Glutamatergic neuron (in vitro differentiated cells): ENCODE results near the gene STKLD1. TPM values are rescaled to one million over a fixed set of nuclear protein-coding genes. Genes with fewer than 3 reads are reported as not detected.
A peak's percentile ranks its signal among the peaks of the same experiment; 100 is the strongest.
"Not testable (repeated sequence)": the region's sequence is repeated elsewhere in the genome, so short reads cannot be mapped to it uniquely, and the experiment has no call there.

Experiments
- DNase-seq: peaks from one replicate; pipeline ENCODE4 v3.0.0; 2022
- H3K27ac Mint-ChIP-seq: one replicate; pipeline ENCODE4 v1.8.0; 2020; ENCODE audit warnings: mild to moderate bottlenecking, mixed read lengths, inconsistent platforms; ENCODE audit not compliant: unreplicated experiment
- H3K27me3 Mint-ChIP-seq: one replicate; pipeline ENCODE4 v1.8.0; 2020; ENCODE audit warnings: mild to moderate bottlenecking, moderate library complexity, mixed read lengths, inconsistent platforms; ENCODE audit not compliant: unreplicated experiment
- H3K36me3 Mint-ChIP-seq: one replicate; pipeline ENCODE4 v1.8.0; 2020; ENCODE audit warnings: mild to moderate bottlenecking, mixed read lengths, inconsistent platforms; ENCODE audit not compliant: unreplicated experiment
- H3K4me1 Mint-ChIP-seq: one replicate; pipeline ENCODE4 v1.8.0; 2020; ENCODE audit warnings: mild to moderate bottlenecking, low read depth, mixed read lengths, inconsistent platforms; ENCODE audit not compliant: unreplicated experiment
- H3K4me3 Mint-ChIP-seq: one replicate; pipeline ENCODE4 v1.8.0; 2020; ENCODE audit warnings: mild to moderate bottlenecking, mixed read lengths, inconsistent platforms; ENCODE audit not compliant: unreplicated experiment
- H3K9me3 Mint-ChIP-seq: one replicate; pipeline ENCODE4 v1.8.0; 2020; ENCODE audit warnings: mild to moderate bottlenecking, moderate library complexity, mixed read lengths, inconsistent platforms; ENCODE audit not compliant: unreplicated experiment
- CTCF ChIP-seq: fragments of 200-600 bp; sonication (generic); IDR thresholded peaks from one replicate; pipeline ENCODE4 v1.5.0; 2021; ENCODE audit not compliant: partially characterized antibody, unreplicated experiment
- long read RNA-seq: library from polyadenylated mRNA; unstranded; transcript quantifications from one replicate; pipeline ENCODE4 v2.0.0, GENCODE V29; 2020; ENCODE audit not compliant: unreplicated experiment
- total RNA-seq: library from RNA; stranded (reverse); fragmentation: NEBNext Ultra II Directional; extraction: Animal tissue kit (Norgen Biotek cat#: 25700); gene quantifications from one replicate; pipeline ENCODE4 v1.2.1, GENCODE V29; 2021; ENCODE audit not compliant: unreplicated experiment

The STKLD1 gene
- total RNA-seq, result 2.6 TPM
- long read RNA-seq, partial matches to known transcripts, result 1 of 1 reads
- long read RNA-seq, other reads (novel, unspliced or antisense), result 0 of 1 reads

GRCh38 chr9:133375724-133376654, at the start of gene STKLD1, which contains the start of gene SURF4:
Gene STKLD1, plus strand, starts transcription at chr9:133376366. Its CDS starts 108 bp downstream, at chr9:133376474.
Gene SURF4, minus strand, starts transcription at chr9:133376060. Its CDS starts 91 bp downstream, at chr9:133375969.
- H3K27ac Mint-ChIP-seq, result peak within 1 kb of the TSS; percentile 94
- peaks cover 3% of the 10 kb centered on the region for H3K9me3 Mint-ChIP-seq
- DNase-seq, result peak; percentile 97
- TF ChIP-seq CTCF, result peak; percentile 17
- peaks cover 3% of the 10 kb centered on the region for H3K27me3 Mint-ChIP-seq
- peak within 1 kb of the TSS; percentile 94 for H3K4me3 Mint-ChIP-seq
- H3K4me1 Mint-ChIP-seq, result peaks cover 6% of the 10 kb centered on the region
- no peaks in the 10 kb centered on the region for H3K36me3 Mint-ChIP-seq

- not testable (repeated sequence) for DNase-seq, H3K4me3 Mint-ChIP-seq, H3K27me3 Mint-ChIP-seq, H3K36me3 Mint-ChIP-seq, H3K4me1 Mint-ChIP-seq, H3K9me3 Mint-ChIP-seq, H3K27ac Mint-ChIP-seq
Observed at GRCh38 chr9:133327021-133327420, 49.1 kb upstream of the STKLD1 start.

GRCh38 chr9:133327834-133328484, 48.2 kb upstream of the STKLD1 start:
- peaks cover 14% of the 10 kb centered on the region for H3K36me3 Mint-ChIP-seq
- peaks cover 4% of the 10 kb centered on the region for H3K9me3 Mint-ChIP-seq
- no peak for TF ChIP-seq CTCF
- H3K27me3 Mint-ChIP-seq, result no peaks in the 10 kb centered on the region
- H3K4me1 Mint-ChIP-seq, result no peaks in the 10 kb centered on the region
- no peak overlapping the region for H3K27ac Mint-ChIP-seq
- no peak for DNase-seq
- no peak overlapping the region for H3K4me3 Mint-ChIP-seq

- H3K9me3 Mint-ChIP-seq, H3K27ac Mint-ChIP-seq, H3K4me3 Mint-ChIP-seq, H3K4me1 Mint-ChIP-seq, H3K36me3 Mint-ChIP-seq, H3K27me3 Mint-ChIP-seq: not testable (repeated sequence)
- TF ChIP-seq CTCF, result peak; percentile 56
- peak; percentile 44 for DNase-seq
Observed at GRCh38 chr9:133329306-133330156, 46.6 kb upstream of the STKLD1 start.

- Mint-ChIP-seq H3K9me3 (peaks cover 4% of the 10 kb centered on the region), H3K27me3 (peaks cover 6% of the 10 kb centered on the region), H3K36me3 (peaks cover 4% of the 10 kb centered on the region), H3K4me1 (peaks cover 2% of the 10 kb centered on the region), H3K27ac (no peak overlapping the region), H3K4me3 (no peak overlapping the region)
- no peak for TF ChIP-seq CTCF
- no peak for DNase-seq
Observed at GRCh38 chr9:133331221-133331620, 44.9 kb upstream of the STKLD1 start.
